Measurements from ENCODE around the gene AHCTF1.

GRCh38 chr1:246860401-246860800 lies 71.3 kb downstream of the AHCTF1 start:
- TF ChIP-seq, protein P1, sequence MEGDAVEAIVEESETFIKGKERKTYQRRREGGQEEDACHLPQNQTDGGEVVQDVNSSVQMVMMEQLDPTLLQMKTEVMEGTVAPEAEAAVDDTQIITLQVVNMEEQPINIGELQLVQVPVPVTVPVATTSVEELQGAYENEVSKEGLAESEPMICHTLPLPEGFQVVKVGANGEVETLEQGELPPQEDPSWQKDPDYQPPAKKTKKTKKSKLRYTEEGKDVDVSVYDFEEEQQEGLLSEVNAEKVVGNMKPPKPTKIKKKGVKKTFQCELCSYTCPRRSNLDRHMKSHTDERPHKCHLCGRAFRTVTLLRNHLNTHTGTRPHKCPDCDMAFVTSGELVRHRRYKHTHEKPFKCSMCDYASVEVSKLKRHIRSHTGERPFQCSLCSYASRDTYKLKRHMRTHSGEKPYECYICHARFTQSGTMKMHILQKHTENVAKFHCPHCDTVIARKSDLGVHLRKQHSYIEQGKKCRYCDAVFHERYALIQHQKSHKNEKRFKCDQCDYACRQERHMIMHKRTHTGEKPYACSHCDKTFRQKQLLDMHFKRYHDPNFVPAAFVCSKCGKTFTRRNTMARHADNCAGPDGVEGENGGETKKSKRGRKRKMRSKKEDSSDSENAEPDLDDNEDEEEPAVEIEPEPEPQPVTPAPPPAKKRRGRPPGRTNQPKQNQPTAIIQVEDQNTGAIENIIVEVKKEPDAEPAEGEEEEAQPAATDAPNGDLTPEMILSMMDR (IDR thresholded peaks at IDR 0.05): no peak
- TF ChIP-seq POLR2A (IDR thresholded peaks at IDR 0.05): no peak
- no peak for TF ChIP-seq POLR2AphosphoS5 (IDR thresholded peaks at IDR 0.05)
- no peak for TF ChIP-seq EP300 (IDR thresholded peaks at IDR 0.05)

Data from suprapubic skin (tissue), 4 donors.